ENCODE data around the gene TBL1Y. TPM values are rescaled to one million over a fixed set of nuclear protein-coding genes. Genes with fewer than 3 reads are reported as not detected.
A peak's percentile ranks its signal among the peaks of the same experiment; 100 is the strongest.

TBL1Y gene
- total RNA-seq, 4 donors from 2014 or later = 0.81 to 1.3 TPM; not detected in 2

DNA sequence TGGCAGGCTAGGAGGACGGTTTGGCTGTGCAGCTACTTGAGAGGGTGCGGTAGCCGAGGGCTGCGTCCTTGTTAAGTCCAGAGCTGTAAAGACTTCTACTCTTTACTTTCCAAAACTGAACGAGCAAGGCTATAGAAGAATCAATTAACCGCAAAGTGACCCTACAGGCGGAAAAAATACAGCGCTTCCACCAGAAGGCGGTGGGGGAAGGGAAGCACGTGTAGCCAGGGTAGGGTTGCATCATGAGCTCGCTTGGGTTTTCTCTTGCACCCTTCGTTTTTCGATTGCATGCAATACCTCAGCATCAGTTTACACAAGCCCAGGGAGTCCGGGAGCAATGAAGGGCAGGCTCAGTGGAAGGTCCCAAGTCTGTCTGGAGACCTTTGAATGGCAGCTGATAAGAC is 1.4 kb upstream of the TBL1Y start:
- 2% methylated on average over 12 of the region's 14 CpGs; no CpG with 5 or more reads in 1 of the 2 donors for WGBS, 2 donors
- TF ChIP-seq POLR2A (IDR thresholded peaks at IDR 0.05) = no peak
- TF ChIP-seq, protein P1, sequence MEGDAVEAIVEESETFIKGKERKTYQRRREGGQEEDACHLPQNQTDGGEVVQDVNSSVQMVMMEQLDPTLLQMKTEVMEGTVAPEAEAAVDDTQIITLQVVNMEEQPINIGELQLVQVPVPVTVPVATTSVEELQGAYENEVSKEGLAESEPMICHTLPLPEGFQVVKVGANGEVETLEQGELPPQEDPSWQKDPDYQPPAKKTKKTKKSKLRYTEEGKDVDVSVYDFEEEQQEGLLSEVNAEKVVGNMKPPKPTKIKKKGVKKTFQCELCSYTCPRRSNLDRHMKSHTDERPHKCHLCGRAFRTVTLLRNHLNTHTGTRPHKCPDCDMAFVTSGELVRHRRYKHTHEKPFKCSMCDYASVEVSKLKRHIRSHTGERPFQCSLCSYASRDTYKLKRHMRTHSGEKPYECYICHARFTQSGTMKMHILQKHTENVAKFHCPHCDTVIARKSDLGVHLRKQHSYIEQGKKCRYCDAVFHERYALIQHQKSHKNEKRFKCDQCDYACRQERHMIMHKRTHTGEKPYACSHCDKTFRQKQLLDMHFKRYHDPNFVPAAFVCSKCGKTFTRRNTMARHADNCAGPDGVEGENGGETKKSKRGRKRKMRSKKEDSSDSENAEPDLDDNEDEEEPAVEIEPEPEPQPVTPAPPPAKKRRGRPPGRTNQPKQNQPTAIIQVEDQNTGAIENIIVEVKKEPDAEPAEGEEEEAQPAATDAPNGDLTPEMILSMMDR (IDR thresholded peaks at IDR 0.05) = no peak
- DNase-seq (ENCODE audit: low spot score in 2 of 2) = no peak
- no peak overlapping the region for H3K4me3 ChIP-seq (ENCODE audit: low read depth, poor library complexity, severe bottlenecking)
- intact Hi-C loops (cut with DNase I; ENCODE audit: low total_unique reads) = no loop called here

GRCh38 chrY:6909856-6910255 is 641 bp upstream of the TBL1Y start:
- TF ChIP-seq, protein P1 (IDR thresholded peaks at IDR 0.05) = no peak
- TF ChIP-seq POLR2A (IDR thresholded peaks at IDR 0.05) = no peak
- 3% methylated on average over 13 of the region's 14 CpGs; no CpG with 5 or more reads in 1 of the 2 donors for WGBS, 2 donors
- no peak for DNase-seq (ENCODE audit: low spot score in 2 of 2)
- H3K4me3 ChIP-seq (ENCODE audit: low read depth, poor library complexity, severe bottlenecking) = no peak overlapping the region
- intact Hi-C loops (cut with DNase I; ENCODE audit: low total_unique reads) = no loop called here

GRCh38 chrY:6911253-6911881 is 870 bp downstream of the TBL1Y start, which contains the start of gene AMELY:
AMELY (minus strand) TSS chrY:6911752; CDS start chrY:6872608, 39,144 bp downstream.
- intact Hi-C loops (cut with DNase I; ENCODE audit: low total_unique reads) = no loop called here
- DNase-seq (ENCODE audit: low spot score in 2 of 2) = no peak
- H3K4me3 ChIP-seq (ENCODE audit: low read depth, poor library complexity, severe bottlenecking) = peak within 1 kb of the TSS; percentile 9
- TF ChIP-seq POLR2A (IDR thresholded peaks at IDR 0.05) = no peak
- TF ChIP-seq, protein P1 (IDR thresholded peaks at IDR 0.05) = no peak
- WGBS, 2 donors = 19% methylated on average over 6 of the region's 52 CpGs; no CpG with 5 or more reads in 1 of the 2 donors

- no peak overlapping the region for H3K4me3 ChIP-seq (ENCODE audit: low read depth, poor library complexity, severe bottlenecking)
- intact Hi-C loops (cut with DNase I; ENCODE audit: low total_unique reads) = no loop called here
- no peak for DNase-seq (ENCODE audit: low spot score in 2 of 2)
- TF ChIP-seq POLR2A (IDR thresholded peaks at IDR 0.05) = no peak
- TF ChIP-seq, protein P1 (IDR thresholded peaks at IDR 0.05) = no peak
Observed at GRCh38 chrY:6913362-6913761, 2.9 kb downstream of the TBL1Y start.

GRCh38 chrY:6921061-6921460 is 10.6 kb downstream of the TBL1Y start:
- no peak overlapping the region for H3K4me3 ChIP-seq (ENCODE audit: low read depth, poor library complexity, severe bottlenecking)
- DNase-seq (ENCODE audit: low spot score in 2 of 2) = no peak
- no peak for TF ChIP-seq POLR2A (IDR thresholded peaks at IDR 0.05)
- TF ChIP-seq, protein P1 (IDR thresholded peaks at IDR 0.05) = no peak
- WGBS, 2 donors = 71% methylated on average over 2 of the region's 2 CpGs; no CpG with 5 or more reads in 1 of the 2 donors
- intact Hi-C loops (cut with DNase I; ENCODE audit: low total_unique reads) = no loop called here

GRCh38 chrY:6928265-6928664 is 17.8 kb downstream of the TBL1Y start:
- intact Hi-C loops (cut with DNase I; ENCODE audit: low total_unique reads) = no loop called here
- DNase-seq (ENCODE audit: low spot score in 2 of 2) = no peak
- no peak for TF ChIP-seq POLR2A (IDR thresholded peaks at IDR 0.05)
- TF ChIP-seq, protein P1 (IDR thresholded peaks at IDR 0.05) = no peak
- 36% methylated on average over 4 of the region's 4 CpGs; no CpG with 5 or more reads in 1 of the 2 donors for WGBS, 2 donors
- no peak overlapping the region for H3K4me3 ChIP-seq (ENCODE audit: low read depth, poor library complexity, severe bottlenecking)
